NCI-H2196 treated with DMSO at 0.1 percent for 48 hours (cell line): ENCODE data around the gene AGBL1.
"Not testable (repeated sequence)": the region's sequence is repeated elsewhere in the genome, so short reads cannot be mapped to it uniquely, and the experiment has no call there.

Experiments used
- DNase-seq: peaks from one replicate; lab custom pipeline; 2025; ENCODE audit not compliant: unreplicated experiment; lab: John Stamatoyannopoulos, UW

AGBL1 gene

DNA sequence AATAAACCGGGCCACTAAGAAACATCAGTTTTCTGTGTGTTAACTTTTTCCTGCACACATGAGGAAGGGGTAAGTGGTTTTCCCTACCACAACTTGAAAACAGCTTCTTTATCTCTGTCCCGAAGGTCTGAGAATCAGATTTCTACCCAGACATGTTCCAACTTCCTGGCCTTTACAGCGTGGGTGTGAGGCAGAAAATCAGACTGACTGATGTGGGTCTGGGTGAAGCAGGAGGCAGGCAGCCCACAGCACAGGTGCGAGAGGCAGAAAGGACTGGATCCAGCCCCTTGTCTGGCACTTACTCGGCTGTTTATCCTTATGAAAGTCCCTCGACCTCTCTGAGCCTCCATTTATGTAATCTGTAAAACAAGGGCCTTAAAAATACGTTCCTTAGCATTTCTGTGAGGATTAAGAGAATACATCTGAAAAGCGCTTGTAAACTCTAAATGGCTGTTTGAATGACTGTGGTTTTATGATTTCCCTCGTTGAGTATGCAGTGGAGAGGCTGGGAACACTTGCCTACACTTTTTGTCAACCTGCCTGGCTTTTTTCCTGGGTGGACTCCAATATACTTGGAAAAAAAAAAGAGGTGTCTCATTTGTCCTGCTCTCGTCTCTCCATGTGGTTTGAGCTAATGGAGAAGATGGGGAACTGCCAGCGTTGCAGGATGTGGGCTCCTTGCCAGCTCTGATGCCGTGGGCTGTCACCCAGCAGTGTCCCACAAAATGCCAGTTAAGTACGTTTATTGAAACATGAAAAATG is 3.1 kb downstream of the AGBL1 start:
- DNase-seq = no peak

GRCh38 chr15:86087808-86088207 is 8.1 kb downstream of the AGBL1 start:
- DNase-seq = no peak

GRCh38 chr15:86089422-86089821 is 9.8 kb downstream of the AGBL1 start:
- no peak for DNase-seq

GRCh38 chr15:86101818-86102217 is 22.1 kb downstream of the AGBL1 start:
- no peak for DNase-seq

- DNase-seq = no peak
Observed at GRCh38 chr15:86103825-86104224, 24.2 kb downstream of the AGBL1 start.

- DNase-seq = no peak
Observed at GRCh38 chr15:86106306-86106705, 26.6 kb downstream of the AGBL1 start.

DNA sequence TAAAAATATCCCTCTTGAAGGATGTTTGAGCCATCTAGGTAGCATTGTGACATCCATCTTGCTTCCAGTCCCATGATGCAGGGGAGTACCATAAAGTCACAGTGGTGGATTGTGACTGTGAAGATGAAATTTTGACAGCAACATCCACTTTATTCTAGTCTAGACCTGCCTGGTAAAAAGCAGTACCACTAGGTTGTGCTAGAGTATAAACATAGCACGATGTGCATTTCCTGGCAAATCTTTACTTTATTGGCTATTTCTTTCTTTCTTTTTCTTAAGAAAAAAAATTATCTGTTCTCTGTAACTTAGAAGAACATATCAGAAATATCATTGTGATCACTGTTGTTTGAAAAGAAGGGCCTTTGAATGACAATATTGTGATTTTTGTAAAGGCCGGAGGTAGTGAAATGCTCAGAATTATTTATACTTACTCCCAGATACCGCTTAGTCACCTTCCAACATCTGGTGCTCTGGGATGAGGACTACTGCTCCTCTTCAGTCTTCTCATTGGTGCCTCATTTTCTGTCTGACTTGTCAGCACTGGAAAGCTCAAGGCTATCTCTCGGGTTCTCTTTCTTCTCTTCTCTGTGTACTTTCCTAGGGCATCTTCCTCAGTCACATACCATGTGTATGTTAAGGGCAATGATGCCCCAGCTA is 35.6 kb downstream of the AGBL1 start:
- DNase-seq = no peak

GRCh38 chr15:86121568-86122225 is 42.0 kb downstream of the AGBL1 start:
- DNase-seq = no peak

DNA sequence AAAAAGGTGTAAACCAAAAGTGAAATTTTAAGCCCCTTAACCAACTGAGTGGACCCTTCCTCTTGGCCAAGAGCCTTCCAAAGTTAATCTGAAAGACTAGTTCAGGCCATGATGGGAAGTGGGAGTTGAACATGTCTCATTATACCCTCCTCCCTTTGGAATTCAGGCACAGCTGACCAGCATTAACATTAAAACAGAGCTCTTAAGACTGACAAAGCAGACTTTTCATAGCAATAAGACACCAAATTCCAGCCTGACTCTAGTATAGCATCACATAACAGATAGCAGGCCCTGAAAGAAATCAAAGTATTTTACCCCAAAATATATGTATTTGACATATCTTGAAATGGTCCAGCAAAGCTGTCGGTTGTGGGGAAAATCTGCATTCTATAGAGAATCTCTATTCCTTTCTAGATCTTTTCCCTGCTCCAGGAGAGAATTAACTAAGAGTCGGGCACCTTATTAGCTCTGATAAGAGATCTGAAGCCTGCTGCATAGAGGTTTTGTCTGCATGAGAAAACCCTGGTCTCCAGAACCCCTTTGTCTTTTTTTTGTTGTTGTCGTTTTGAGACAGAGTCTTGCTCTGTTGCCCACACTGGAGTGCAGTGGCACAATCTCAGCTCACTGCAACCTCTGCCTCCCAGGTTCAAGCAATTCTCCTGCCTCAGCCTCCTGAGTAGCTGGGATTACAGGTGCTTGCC is 43.2 kb downstream of the AGBL1 start:
- DNase-seq = not testable (repeated sequence)

DNA sequence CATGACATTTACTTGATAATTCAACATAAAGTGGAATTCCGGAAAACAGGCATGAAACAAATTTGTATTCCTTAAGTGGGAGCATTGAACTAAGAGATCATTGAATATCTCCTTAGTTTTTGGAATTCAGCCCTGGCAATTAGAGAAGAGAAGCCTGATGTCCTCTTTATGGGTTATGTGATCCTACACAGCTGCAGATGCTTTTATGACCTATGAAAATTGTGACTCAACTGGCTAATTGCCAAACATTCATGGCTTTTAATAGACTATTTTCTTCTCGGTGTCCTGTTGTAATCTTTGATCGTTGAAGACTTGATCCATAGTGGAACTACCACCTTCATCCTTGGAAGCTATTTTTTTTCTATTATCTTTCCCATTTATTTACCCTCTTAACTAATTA is 46.1 kb downstream of the AGBL1 start:
- DNase-seq = no peak

- no peak for DNase-seq
Observed at GRCh38 chr15:86127547-86127946, 47.9 kb downstream of the AGBL1 start.

GRCh38 chr15:86135041-86135440 is 55.4 kb downstream of the AGBL1 start:
- DNase-seq = no peak

- no peak for DNase-seq
Observed at GRCh38 chr15:86136861-86137260, 57.2 kb downstream of the AGBL1 start.

DNA sequence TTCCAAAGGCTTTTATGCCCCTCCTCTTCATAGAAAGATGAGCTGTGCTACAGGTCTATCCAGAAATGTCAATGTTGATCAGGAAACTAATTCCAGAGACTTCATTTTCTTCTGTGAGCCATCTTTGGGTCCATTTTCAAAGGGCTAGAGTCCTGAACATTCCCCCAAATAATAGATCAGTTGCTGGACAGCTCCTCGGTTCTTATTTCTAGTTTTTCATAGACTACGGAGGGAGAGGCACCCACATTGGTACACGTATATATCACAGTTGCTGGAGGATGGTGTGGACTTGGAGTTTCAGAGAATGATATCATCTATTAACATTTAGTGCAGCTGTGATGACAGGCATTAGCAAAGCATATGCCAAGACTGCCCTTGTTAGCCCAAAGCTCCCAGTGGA is 59.1 kb downstream of the AGBL1 start:
- DNase-seq = no peak

DNA sequence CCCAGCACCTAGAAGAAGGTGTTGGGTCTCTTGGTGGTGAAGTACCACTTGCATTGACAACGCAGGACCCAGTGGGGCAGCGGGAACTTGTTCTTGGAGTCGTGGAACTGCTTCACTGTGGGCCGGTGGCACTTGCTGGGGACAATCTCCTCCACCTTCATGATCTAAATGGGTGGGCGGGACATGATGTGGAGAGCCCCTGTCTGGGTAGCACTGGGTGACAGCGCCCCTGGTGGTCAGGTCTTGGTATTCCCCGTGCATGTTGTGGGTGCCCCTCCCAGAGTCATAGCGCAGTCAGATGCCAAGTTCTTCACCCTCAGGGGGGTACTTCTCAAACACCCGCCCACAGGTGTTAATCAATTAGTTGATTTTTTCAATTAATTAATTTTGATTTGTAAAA is 60.2 kb downstream of the AGBL1 start:
- no peak for DNase-seq

DNA sequence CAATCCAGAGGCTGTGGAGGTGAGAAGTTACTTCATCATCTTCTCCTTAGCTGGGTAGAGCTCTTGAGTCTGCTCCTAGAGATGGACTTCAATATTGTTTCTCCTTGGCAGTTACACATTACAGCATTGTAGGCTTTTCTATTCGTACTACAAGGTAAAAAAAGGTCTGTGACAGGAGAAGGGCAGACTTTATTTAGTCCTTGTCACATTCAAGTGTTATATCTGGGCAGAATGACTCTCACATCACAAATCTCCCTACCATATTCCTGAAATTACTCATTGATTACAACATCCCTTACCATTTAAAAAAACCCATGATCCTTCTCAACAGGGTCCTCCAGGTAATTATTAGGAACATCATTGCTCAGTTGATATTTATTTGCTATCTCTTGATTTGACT is 75.0 kb downstream of the AGBL1 start:
- no peak for DNase-seq

DNA sequence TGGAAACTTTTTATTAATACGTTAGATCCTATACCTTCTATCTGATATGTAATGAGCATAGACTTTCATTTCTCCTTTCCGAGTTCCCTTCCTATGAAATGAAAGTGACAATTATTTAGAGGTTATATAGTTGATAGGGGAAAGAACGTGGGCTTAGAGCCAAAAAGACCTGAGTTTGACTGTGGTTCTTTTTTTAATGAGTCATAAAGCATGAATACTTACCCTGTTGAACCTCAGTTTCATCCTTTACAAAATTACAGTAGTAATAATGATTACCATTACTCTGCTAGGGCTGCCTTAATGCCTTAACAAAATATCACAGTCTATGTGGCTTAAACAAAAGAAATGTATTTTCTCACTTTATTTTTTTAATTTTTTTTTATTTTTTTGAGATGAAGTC is 75.9 kb downstream of the AGBL1 start:
- DNase-seq = no peak

- no peak for DNase-seq
Observed at GRCh38 chr15:86157606-86158293, 78.1 kb downstream of the AGBL1 start.

- DNase-seq = no peak
Observed at GRCh38 chr15:86159468-86159867, 79.8 kb downstream of the AGBL1 start.

DNA sequence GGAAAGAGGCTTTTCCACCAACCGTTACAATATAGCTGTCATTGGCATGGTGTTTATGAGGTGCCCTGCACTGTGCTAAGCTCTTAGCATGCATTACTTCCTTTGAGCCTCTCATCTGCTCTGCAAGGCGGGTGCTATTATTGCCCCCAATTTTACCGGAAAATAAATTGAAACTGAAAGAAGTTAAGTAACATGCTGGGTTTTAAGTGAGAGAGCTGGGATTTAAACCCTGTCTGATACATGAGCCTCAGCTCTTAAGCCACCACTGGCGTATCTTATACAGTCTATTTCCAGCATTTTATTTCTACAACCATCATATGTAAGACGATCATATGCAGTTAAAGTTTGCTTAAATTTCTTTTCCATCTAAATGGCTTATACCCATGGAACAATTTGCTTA is 81.6 kb downstream of the AGBL1 start:
- no peak for DNase-seq

DNA sequence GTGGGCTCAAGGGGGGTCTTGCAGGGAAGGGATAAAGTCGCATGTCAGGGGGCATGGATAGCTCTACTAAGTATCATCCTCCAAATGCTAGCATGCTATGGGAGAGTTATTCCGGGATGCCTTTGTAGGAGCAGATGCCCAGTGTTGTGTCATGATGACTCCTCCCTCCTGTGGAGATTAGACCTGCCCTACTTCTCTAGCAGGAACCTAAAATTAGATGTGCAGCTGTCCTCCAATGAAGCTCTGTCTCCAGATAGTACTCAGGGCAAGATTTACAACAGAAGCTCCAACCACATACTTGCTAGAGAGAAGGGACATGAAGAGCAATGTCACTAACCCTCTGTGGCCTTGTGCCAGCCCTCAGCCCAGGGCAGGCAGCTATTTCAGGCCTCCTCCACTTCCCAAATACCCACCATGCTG is 82.5 kb downstream of the AGBL1 start:
- DNase-seq = no peak
